Measurements from ENCODE around the gene DIPK2A. TPM values are rescaled to one million over a fixed set of nuclear protein-coding genes. Genes with fewer than 3 reads are reported as not detected.

DIPK2A gene
- total and polyA plus RNA-seq, 2 experiments from 2014 or later, result 19.0 to 38.5 TPM

- no peak for TF ChIP-seq REST (IDR thresholded peaks at IDR 0.05; ENCODE audit: unreplicated experiment)
- TF ChIP-seq POLR2AphosphoS5 (IDR thresholded peaks at IDR 0.05; ENCODE audit: low read depth), result no peak
- no peak for TF ChIP-seq JUNB (IDR thresholded peaks at IDR 0.05; ENCODE audit: unreplicated experiment)
- TF ChIP-seq CTCF (conservative IDR thresholded peaks at IDR 0.05; ENCODE audit: low read depth in 2 of 2), result no peak
Measured at GRCh38 chr3:143978263-143978631, 6.6 kb downstream of the DIPK2A start (continued).

GRCh38 chr3:143979041-143979440 lies 7.4 kb downstream of the DIPK2A start:
- Histone ChIP-seq H3K4me2 (0 out of 2 replicates have a peak overlapping the region, but pooled peaks have one; percentile 8), H3K36me3 (ENCODE audit: insufficient read depth) (no peaks in the 10 kb centered on the region), H3K79me2 (replicated peaks; ENCODE audit: insufficient read depth) (peaks cover 100% of the 10 kb centered on the region), H3K4me1 (ENCODE audit: insufficient read depth) (peaks cover 33% of the 10 kb centered on the region), H3K27me3 (ENCODE audit: insufficient read depth) (no peaks in the 10 kb centered on the region), H3K27ac (ENCODE audit: low read depth) (no peak overlapping the region), H3K4me3 (no peak overlapping the region), H4K20me1 (replicated peaks; ENCODE audit: insufficient read depth) (peaks cover 6% of the 10 kb centered on the region; the same call in 1 of the 2 replicates), H2AFZ (no peak overlapping the region), H3F3A (replicated peaks; ENCODE audit: low read depth) (no peaks in the 10 kb centered on the region), H3K9me2 (ENCODE audit: insufficient read depth) (no peaks in the 10 kb centered on the region)
- Mint-ChIP-seq H3K4me3 (no peak overlapping the region), H3K4me1 (peaks cover 54% of the 10 kb centered on the region), H3K27ac (no peak overlapping the region), H3K27me3 (ENCODE audit: insufficient read depth, low read depth, poor library complexity) (peaks cover 3% of the 10 kb centered on the region), H3K9me3 (no peaks in the 10 kb centered on the region; the same call in 2 of the 3 replicates), H3K36me3 (ENCODE audit: low read depth) (peaks cover 19% of the 10 kb centered on the region)
- ATAC-seq, result no peak
- DNase-seq (ENCODE audit: low spot score), result no peak
- TF ChIP-seq ZNF331 (CRISPR knock-in tag; IDR thresholded peaks at IDR 0.05; ENCODE audit: low read depth), result no peak
- no peak for TF ChIP-seq ZNF462 (CRISPR knock-in tag; IDR thresholded peaks at IDR 0.05)
- TF ChIP-seq CREB1 (CRISPR knock-in tag; IDR thresholded peaks at IDR 0.05; ENCODE audit: low read depth), result no peak
- TF ChIP-seq EZH2 (IDR thresholded peaks at IDR 0.05; ENCODE audit: low read depth, unreplicated experiment), result no peak
- TF ChIP-seq NANOG (IDR thresholded peaks at IDR 0.05; ENCODE audit: borderline replicate concordance), result no peak
- TF ChIP-seq CTCF (conservative IDR thresholded peaks at IDR 0.05; ENCODE audit: low read depth in 2 of 2), result no peak
- TF ChIP-seq EZH2phosphoT487 (IDR thresholded peaks at IDR 0.05; ENCODE audit: unreplicated experiment), result no peak
- TF ChIP-seq STAT1 (IDR thresholded peaks at IDR 0.05; ENCODE audit: unreplicated experiment), result no peak
